HepG2 (cell line): Measurements from ENCODE around the gene ZNF331. TPM values are rescaled to one million over a fixed set of nuclear protein-coding genes. Genes with fewer than 3 reads are reported as not detected.

Experiments
- AGO1 ChIP-seq: fragments of 200-400 bp; formaldehyde crosslinking; IDR thresholded peaks from 2 replicates; pipeline ENCODE4 v1.6.1; 2017; ENCODE audit warnings: mild to moderate bottlenecking, low read depth, low read length, moderate library complexity; ENCODE audit not compliant: poor library complexity, severe bottlenecking
- ATF5 ChIP-seq: sonication (generic); formaldehyde crosslinking; IDR thresholded peaks from 2 replicates; pipeline ENCODE4 v1.4.0; 2020; ENCODE audit warnings: mild to moderate bottlenecking, low read depth, missing genetic modification reagents
- BCL6 ChIP-seq: IDR thresholded peaks from 2 replicates; pipeline ENCODE4 v1.6.1; 2016; ENCODE audit warnings: missing genetic modification reagents, missing compliant biosample characterization
- CSRNP1 ChIP-seq: sonication (generic); formaldehyde crosslinking; IDR thresholded peaks from 2 replicates; pipeline ENCODE4 v1.8.1; 2023; ENCODE audit warnings: mild to moderate bottlenecking, missing genetic modification reagents
- DPF2 ChIP-seq: sonication (generic); formaldehyde crosslinking; IDR thresholded peaks from 2 replicates; pipeline ENCODE4 v1.4.0; 2020; ENCODE audit warnings: mild to moderate bottlenecking, low read depth, missing genetic modification reagents, borderline replicate concordance
- HDAC6 ChIP-seq: fragments of 200-600 bp; sonication (generic); IDR thresholded peaks from 2 replicates; pipeline ENCODE4 v1.7.0; 2017; ENCODE audit warnings: mild to moderate bottlenecking, antibody characterized with exemption, low read length, low read depth
- HHEX ChIP-seq: IDR thresholded peaks from 2 replicates; pipeline ENCODE4 v1.6.1; 2016; ENCODE audit warnings: control low read depth
- MTA1 ChIP-seq: sonication (generic); formaldehyde crosslinking; IDR thresholded peaks from 2 replicates; pipeline ENCODE4 v1.4.0; 2020; ENCODE audit warnings: missing genetic modification reagents, mild to moderate bottlenecking, borderline replicate concordance
- SKI ChIP-seq: fragments of 450-650 bp; IDR thresholded peaks from one replicate; pipeline ENCODE4 v1.6.1; 2018; ENCODE audit warnings: mild to moderate bottlenecking; ENCODE audit not compliant: partially characterized antibody
- STAG1 ChIP-seq: sonication (generic); formaldehyde crosslinking; IDR thresholded peaks from 2 replicates; pipeline ENCODE4 v1.4.0; 2020; ENCODE audit warnings: missing genetic modification reagents
- TFDP2 ChIP-seq: sonication (generic); formaldehyde crosslinking; IDR thresholded peaks from 2 replicates; pipeline ENCODE4 v1.4.0; 2020; ENCODE audit warnings: missing genetic modification reagents
- U2AF1 ChIP-seq: fragments of 200-400 bp; formaldehyde crosslinking; optimal IDR thresholded peaks from 2 replicates; pipeline ENCODE3; 2017; ENCODE audit warnings: mild to moderate bottlenecking, low read depth, low read length
- ZBTB21 ChIP-seq: sonication (generic); formaldehyde crosslinking; IDR thresholded peaks from 2 replicates; pipeline ENCODE4 v1.4.0; 2020; ENCODE audit warnings: missing genetic modification reagents
- ZBTB3 ChIP-seq: sonication (generic); formaldehyde crosslinking; IDR thresholded peaks from 2 replicates; pipeline ENCODE4 v1.4.0; 2020; ENCODE audit warnings: low read depth, mild to moderate bottlenecking, moderate library complexity, missing genetic modification reagents, borderline replicate concordance
- ZMYM3 ChIP-seq: sonication (generic); formaldehyde crosslinking; IDR thresholded peaks from 2 replicates; pipeline ENCODE4 v1.5.1; 2020; ENCODE audit warnings: mild to moderate bottlenecking, missing genetic modification reagents
- ZNF264 ChIP-seq: sonication (generic); formaldehyde crosslinking; IDR thresholded peaks from 2 replicates; pipeline ENCODE4 v1.4.0; 2020; ENCODE audit warnings: missing genetic modification reagents
- ZNF280B ChIP-seq: sonication (generic); formaldehyde crosslinking; IDR thresholded peaks from 2 replicates; pipeline ENCODE4 v1.5.0; 2020; ENCODE audit warnings: missing genetic modification reagents, mild to moderate bottlenecking, borderline replicate concordance
- ZNF337 ChIP-seq: sonication (generic); formaldehyde crosslinking; IDR thresholded peaks from 2 replicates; pipeline ENCODE4 v1.5.1; 2020; ENCODE audit warnings: missing genetic modification reagents, low read depth, mild to moderate bottlenecking, borderline replicate concordance
- ZNF644 ChIP-seq: IDR thresholded peaks from 2 replicates; pipeline ENCODE4 v1.6.1; 2016; ENCODE audit warnings: low read depth
- ZNF775 ChIP-seq: sonication (generic); formaldehyde crosslinking; IDR thresholded peaks from 2 replicates; pipeline ENCODE4 v1.4.0; 2020; ENCODE audit warnings: missing genetic modification reagents, mild to moderate bottlenecking, moderate library complexity, borderline replicate concordance
- ZNF784 ChIP-seq: sonication (generic); formaldehyde crosslinking; IDR thresholded peaks from 2 replicates; pipeline ENCODE4 v1.5.1; 2020; ENCODE audit warnings: missing genetic modification reagents, mild to moderate bottlenecking, borderline replicate concordance
- ZSCAN22 ChIP-seq: sonication (generic); formaldehyde crosslinking; IDR thresholded peaks from 2 replicates; pipeline ENCODE4 v1.4.0; 2020; ENCODE audit warnings: mild to moderate bottlenecking, missing genetic modification reagents
- polyA plus RNA-seq, 8 experiments: library from polyadenylated mRNA; depleted of rRNA in 3 of 8; stranded (reverse) in 7 of 8; unstranded in 1 of 8; fragments of >200 nt; fragmentation: Illumina TruSeq in 4 of 8; extraction: Trizol in 4 of 8; gene quantifications; 2 replicates each; pipeline versions ENCODE4 v1.2.1 to v1.2.3, GENCODE V29; 2011 to 2016; ENCODE audit warnings: low read depth in 4 of 8, missing spikeins in 1 of 8, mixed read lengths in 1 of 8; ENCODE audit not compliant: insufficient read depth in 1 of 8
- total RNA-seq, 5 experiments: library from RNA; depleted of rRNA; stranded (reverse); fragments of >200 nt; fragmentation: Illumina TruSeq; extraction: Trizol; gene quantifications; 2 replicates each; pipeline ENCODE4 v1.2.3, GENCODE V29; 2016; ENCODE audit warnings: low read depth in 1 of 5

ZNF331 gene
- total and polyA plus RNA-seq, 2 of the 13 experiments (the other 11 are each of a cell fraction or from before 2014, with no cell fraction given) = 8.2 to 13.3 TPM

GRCh38 chr19:53537521-53538377 is at the start of gene ZNF331 (continued):
- TF ChIP-seq CSRNP1 (CRISPR knock-in tag) (peak; percentile 84; the same call in 1 of the 2 replicates), ZMYM3 (peak; percentile 35; the same call in 1 of the 2 replicates), HDAC6 (no peak), MTA1 (CRISPR knock-in tag) (peak; percentile 77), U2AF1 (no peak), ZNF337 (CRISPR knock-in tag) (no peak), HHEX (no peak), ZNF644 (CRISPR knock-in tag) (no peak), BCL6 (CRISPR knock-in tag) (no peak), TFDP2 (CRISPR knock-in tag) (0 out of 2 replicates have a peak, but pooled peaks have one; percentile 12), DPF2 (no peak), ZSCAN22 (CRISPR knock-in tag) (no peak), ZNF775 (CRISPR knock-in tag) (no peak), ZNF280B (peak; percentile 15; the same call in 1 of the 2 replicates), AGO1 (no peak), STAG1 (no peak), SKI (no peak), ZBTB21 (CRISPR knock-in tag) (peak; percentile 81), ZNF264 (CRISPR knock-in tag) (no peak), ZNF784 (CRISPR knock-in tag) (peak; percentile 83; the same call in 1 of the 2 replicates), ATF5 (CRISPR knock-in tag) (no peak; the same call in 1 of the 2 replicates), ZBTB3 (CRISPR knock-in tag) (no peak)
